Central memory CD4-positive, alpha-beta T cell (primary cell): ENCODE data around the gene ADRM1.
A peak's percentile ranks its signal among the peaks of the same experiment; 100 is the strongest.

Experiments
- DNase-seq: peaks from one replicate; pipeline ENCODE4 v3.0.0; 2022

Gene ADRM1

GRCh38 chr20:62281161-62281933, 21.4 kb upstream of the ADRM1 start:
- DNase-seq: no peak

GRCh38 chr20:62282103-62282502, 20.7 kb upstream of the ADRM1 start:
- no peak for DNase-seq

GRCh38 chr20:62282877-62283503, 19.8 kb upstream of the ADRM1 start:
- DNase-seq: no peak

GRCh38 chr20:62284448-62284847, 18.3 kb upstream of the ADRM1 start:
- DNase-seq: no peak

GRCh38 chr20:62285151-62285550, 17.6 kb upstream of the ADRM1 start:
- no peak for DNase-seq

DNA sequence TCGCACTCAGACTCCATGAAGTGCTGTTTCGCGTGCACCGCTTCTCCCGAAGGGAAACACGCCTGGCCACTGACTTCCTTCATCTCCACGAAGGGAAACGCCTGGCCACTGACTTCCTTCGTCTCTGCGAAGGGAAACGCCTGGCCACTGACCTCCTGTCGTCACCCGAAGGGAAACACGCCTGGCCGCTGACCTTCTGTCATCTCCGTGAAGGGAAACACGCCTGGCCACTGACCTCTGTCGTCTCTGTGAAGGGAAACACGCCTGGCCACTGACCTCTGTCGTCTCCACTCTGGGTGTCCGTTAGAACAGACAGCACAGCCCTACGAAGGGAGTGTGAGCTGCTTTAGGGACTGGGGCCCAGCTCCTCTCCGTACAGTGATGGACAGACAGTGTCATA, 17.1 kb upstream of the ADRM1 start:
- DNase-seq: no peak

GRCh38 chr20:62286493-62287064, 16.2 kb upstream of the ADRM1 start:
- no peak for DNase-seq

- no peak for DNase-seq
Observed at GRCh38 chr20:62287129-62287528, 15.7 kb upstream of the ADRM1 start.

GRCh38 chr20:62287759-62288534, 14.8 kb upstream of the ADRM1 start:
- no peak for DNase-seq

GRCh38 chr20:62288535-62289105, 14.2 kb upstream of the ADRM1 start:
- no peak for DNase-seq

DNA sequence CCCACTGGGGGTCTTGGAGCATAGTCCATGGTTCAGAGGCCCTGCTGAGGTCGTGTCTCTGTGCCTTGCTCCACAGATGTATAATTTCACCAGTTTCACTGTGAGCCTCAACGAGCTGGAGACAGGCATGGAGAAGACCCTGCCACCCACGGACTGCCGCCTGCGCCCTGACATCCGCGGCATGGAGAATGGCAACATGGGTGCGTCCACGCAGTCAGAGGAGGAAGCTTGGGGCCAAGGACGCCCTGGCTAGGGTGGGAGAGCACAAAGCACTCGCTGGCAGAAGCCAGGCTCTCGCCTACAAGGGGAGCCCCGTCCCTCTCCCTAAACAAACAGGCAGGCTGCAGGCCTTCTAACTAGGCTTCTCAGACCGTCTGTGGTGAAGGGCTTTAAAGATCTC, 13.7 kb upstream of the ADRM1 start:
- DNase-seq: no peak

- no peak for DNase-seq
Observed at GRCh38 chr20:62289898-62290297, 12.9 kb upstream of the ADRM1 start.

DNA sequence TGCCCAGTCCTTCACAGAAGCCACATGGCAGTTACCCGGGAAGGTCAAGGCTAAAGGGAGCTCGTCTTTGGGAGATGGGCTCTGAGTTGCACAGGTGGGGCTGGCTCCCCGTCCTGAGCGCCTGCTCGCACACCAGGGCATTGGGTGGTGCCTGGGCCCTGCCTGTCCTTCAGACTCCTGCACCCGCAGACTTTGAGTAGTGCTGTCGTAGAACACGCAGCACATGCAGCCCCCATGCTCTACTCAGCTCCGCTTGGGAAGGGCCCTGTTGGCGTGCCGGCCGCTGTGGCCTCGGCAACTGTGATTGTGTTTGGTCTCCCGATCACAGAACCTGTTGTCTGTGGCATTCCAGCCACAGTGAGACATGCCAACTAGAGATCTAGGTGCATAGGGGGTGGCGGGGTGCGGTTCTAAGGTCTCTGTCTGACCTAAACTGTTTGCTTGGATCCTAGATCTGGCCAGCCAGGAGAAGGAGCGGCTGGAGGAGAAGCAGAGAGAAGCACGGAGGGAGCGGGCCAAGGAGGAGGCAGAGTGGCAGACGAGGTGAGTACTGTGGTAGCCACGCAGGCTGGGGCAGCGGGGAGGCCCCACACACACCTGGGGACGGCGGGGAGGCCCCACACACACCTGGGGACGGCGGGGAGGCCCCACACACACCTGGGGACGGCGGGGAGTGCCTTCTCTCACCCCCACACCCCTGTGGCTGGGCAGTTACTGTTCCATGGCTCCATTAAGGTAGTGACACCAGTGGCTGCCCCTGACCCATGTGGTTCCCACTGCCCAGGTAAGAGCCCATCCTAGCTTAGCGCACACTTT, 11.3 kb upstream of the ADRM1 start:
- no peak for DNase-seq

DNA sequence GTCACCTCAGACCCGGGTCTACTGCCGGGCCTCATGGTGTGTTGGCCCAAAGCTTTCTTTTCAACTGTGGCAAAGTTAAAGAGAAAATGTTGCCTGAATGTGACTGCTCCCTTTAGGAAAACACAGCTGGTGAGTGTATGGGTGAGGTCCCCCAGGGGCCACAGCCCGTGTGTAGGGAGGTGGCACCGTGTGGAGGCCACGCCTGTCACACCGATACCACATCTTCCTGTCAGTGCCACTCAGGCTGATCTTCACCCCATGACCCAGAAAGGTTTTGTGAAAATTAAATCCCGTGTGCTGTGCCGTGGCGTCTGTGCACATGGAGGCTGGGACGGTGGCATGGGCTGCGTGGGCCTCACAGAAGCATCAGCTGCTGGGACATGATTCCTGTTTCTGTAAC, 10.7 kb upstream of the ADRM1 start:
- peak; percentile 19 for DNase-seq

DNA sequence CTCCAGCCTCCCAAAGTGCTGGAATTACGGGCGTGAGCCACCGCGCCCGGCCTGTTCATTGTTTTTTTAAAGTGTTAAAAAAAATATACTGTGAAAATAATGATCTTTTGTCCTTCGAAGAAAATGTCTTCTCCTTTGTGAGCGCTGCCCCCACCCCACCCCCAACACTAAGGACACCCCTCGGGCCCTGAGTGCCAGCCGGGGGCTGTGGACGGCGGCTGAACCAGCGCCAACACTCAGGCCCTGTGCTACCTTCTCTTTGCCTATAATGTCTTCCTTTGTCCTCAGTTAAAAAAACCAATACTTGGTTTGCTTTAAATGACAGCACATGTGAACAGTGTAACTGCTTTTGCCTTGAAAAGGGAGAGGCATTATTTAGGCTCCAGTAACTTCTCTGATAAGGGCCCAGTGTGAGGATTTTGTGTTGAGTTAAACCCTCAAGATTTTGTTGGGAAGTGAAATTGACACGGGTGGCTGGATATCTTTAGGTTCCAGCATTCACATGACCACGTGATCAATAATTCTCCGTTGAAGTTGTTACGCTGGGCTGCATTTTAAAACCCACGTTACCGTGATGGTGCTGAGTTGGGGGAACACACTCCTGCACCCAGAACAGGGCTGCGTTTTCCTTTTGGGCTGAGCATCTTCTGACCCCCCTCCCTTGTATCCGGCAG, 9.5 kb upstream of the ADRM1 start:
- no peak for DNase-seq

- no peak for DNase-seq
Observed at GRCh38 chr20:62293946-62294345, 8.9 kb upstream of the ADRM1 start.

DNA sequence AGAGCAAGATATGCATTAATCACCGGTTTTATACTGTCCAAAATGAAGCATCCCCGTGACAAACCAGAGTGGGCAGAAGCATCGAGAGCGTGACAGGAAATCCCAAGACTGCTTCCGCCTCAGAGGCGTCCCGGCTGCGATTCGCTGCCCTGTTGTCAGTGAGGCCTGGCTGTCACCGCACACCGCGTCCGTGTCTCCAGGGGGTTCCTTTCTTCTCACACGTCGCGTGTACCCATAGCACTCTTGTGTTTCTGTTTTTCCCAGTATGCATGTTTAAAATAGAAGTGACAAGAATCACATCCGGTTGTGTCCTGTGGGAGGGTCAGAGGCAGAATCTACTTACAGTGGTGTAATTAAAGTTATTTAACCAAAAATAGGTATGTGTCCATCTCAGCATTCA, 8.3 kb upstream of the ADRM1 start:
- no peak for DNase-seq

DNA sequence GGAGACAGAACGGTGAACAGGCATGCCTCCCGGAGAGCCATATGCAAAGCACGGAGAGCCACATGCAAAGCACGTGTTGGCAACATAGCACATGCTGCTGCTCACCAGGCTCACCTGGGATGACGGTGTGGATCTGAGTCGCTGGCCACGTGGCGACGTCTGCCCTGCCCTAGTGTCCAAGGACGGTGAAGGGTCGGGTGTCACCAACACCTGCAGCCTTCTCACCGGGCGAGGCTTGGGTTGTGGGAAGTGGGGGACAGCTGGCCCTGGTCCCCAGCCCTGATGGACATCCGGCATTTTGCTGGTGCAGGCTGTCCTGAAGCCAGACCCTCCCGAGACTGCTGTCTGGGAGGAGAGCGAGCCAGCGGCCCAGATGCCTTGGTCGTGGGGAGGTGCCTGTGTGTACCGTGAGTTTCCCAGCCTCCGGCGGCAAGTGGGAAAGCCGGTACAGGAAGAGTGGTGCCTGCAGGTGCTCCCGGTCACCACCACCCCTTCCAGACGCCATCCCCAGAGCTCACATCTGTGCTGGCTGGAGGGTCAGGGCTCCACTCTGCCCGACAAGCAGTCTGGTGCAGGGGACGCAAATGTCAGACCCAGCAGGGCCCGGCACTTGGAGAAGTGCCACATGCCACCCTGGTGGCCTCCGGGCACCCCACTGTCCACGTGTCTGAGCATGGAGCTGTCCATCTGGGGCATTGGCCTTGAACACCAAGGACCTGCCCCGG, 5.9 kb upstream of the ADRM1 start:
- DNase-seq: no peak

DNA sequence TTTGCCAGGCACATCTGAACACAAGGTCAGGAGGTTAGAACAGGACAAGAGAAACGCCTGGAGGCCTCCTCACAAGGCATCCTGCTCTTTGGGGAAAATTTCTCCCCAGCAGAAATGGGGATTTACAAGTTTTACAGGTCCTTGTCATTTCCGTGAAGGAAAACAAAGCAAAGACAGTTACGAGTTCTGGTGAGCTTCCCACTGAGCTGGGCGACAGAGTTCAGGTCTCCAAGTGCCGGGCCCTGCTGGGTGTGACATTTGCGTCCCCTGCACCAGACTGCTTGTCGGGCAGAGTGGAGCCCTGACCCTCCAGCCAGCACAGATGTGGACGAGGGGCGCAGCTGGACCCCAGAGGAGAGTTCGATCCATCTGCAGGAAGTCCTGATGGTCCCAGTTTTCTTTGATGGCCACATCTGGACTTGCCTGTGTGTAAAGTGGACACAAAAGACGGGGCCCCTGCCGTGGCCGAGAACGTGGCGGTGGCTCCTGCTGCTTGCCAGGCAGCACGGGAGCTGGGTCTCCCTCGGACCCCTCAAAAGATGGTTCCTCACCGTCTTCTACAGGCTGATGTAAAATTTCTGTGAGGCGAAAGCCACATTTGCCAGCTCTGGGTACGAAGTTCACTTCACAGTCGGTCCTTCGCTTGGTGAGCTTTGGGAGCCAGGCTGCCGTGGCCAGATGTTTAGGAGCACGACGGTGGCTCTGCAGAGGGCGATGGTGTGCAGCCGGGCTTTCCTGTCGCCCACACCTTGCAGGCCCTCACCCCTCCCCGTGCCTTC, 5.2 kb upstream of the ADRM1 start:
- no peak for DNase-seq

DNA sequence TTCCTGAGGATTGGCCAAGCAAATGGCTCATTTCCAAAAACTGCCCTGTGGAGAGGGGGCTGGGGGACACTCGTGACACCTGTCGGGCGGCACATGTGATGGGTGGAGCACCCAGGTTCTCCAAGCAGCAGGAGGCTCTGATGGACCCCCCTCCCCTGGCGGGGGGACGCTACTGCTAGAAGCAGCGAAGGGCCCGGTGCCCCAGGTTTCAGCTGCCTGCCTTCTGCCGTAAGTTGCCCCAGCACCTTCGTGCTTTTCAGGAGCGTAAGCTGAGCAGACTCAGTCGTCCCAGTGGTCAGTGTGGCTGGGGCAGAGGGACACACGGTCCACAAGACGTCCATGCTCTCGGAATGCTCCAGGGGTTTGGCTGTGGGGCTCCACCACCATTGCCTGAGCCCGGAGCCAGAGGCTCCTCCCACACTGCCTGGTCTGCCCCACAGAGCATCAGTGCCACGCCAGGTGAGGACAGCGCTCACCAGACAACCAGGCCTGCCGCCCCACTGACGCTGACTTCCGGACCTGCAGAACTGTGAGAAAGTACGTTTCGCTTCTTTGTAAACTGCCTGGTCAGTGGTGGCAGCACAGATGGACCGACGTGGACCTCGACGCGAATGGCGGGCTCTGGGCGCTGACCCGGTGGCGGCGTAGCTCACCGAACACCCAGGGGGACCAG, 4.1 kb upstream of the ADRM1 start:
- no peak for DNase-seq
